ENCODE results near the gene ACSL1.
"Not testable (repeated sequence)": the region's sequence is repeated elsewhere in the genome, so short reads cannot be mapped to it uniquely, and the experiment has no call there.

Gene ACSL1

DNA sequence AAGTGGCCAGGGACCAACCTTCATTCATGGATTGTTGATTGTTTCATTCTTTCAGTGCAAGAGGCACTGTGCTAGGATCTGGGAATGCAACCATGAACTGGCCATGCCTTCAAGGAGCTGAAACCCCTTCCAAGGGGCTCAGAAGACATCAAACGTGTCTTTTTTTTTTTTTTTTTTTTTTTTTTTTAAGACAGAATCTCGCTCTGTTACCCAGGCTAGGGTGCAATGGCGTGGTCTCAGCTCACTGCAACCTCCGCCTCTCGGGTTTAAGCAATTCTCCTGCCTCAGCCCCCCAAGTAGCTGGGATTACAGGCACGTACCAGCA lies 13.3 kb upstream of the ACSL1 start:
- not testable (repeated sequence) for DNase-seq

DNA sequence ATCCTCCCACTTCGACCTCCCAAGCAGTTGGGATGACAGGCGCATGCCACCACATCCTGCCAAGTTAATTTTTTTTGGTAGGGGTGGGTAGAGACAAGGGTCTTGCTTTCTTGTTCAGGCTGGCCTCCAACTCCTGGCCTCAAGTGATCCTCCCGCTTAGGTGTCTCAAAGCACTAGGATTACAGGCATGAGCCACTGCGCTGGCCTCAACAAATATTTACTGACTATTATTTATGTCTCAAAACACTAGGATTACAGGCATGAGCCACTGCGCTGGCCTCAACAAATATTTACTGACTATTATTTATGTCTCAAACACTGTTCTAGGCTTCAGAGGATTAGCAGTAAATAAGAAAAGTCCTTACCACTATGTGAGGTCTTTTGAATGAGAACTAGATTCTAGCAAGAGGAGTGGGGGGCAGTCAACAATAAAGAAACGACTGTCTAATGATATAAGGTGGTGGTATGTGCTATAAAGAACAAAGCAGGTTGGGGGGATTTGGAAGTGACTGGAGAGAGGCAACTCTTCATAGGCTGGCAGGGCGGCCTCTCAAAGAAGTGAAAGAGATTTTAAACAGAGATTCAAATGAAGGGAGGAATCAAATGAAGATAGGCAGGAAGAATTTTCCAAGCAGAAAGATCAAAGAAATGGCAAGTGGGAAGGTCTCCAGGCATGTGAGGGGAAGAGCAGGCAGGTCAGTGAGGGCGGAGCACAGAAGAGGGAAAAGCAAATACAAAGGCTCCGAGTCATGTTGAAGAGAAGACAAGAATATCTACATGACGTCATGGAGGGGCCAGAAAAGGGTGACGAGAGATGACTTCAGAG lies 12.7 kb upstream of the ACSL1 start:
- DNase-seq: no peak

DNA sequence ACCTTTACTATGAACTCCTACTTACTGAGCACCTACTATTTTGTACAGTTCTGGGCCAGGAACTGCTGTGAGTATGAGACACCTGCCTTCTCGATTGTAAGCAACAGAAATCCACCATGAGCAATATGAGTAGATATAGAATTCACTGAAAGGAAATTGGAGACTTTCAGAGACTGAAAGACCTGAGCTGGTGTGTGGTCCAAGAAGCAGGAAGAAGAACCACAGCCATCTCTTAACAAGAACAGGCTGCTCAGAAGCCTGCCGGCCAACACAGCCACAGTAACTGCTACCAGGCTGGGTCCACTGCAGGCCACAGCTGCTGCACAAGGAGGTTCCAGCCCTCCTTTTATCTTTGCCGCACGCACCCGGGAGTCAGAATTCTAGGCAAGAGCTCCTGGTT lies 10.8 kb upstream of the ACSL1 start:
- no peak for DNase-seq

GRCh38 chr4:184833046-184833838 lies 7.5 kb upstream of the ACSL1 start:
- DNase-seq: no peak

GRCh38 chr4:184831153-184831552 lies 5.4 kb upstream of the ACSL1 start:
- no peak for DNase-seq

DNA sequence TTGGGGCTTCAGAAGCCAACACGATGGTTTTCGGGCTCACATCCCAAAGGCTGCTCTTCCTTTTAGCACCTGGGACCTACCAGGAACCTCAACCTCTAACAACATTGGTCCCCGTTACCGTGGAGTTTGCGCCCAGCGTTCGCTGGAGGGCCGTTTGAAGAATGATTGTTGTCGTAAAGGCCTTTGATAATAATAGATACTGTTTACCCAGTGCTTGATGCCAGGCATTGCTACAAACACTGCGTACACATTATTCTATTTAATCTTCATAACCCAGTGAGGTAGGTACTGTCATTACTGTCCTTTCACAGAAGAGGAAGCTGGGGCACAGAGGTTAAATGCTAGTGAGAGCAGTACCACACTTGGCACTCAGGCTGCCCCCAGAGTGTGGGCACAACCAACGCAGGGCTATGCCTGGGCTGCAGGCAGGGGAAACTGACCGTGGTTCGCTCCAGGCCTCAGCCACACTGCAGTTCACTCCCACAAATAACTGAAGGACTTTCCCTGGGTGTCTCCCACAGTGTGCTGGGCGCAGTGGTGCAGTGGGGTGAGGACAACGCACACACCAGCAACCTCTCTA lies 1.0 kb upstream of the ACSL1 start:
- no peak for DNase-seq

- peak; percentile 52 for DNase-seq
These were observed 450 bp downstream of the ACSL1 start for GRCh38 chr4:184825141-184825895.

GRCh38 chr4:184824776-184825084 lies 1.0 kb downstream of the ACSL1 start:
- no peak for DNase-seq

GRCh38 chr4:184824081-184824775 lies 1.5 kb downstream of the ACSL1 start:
- no peak for DNase-seq

DNA sequence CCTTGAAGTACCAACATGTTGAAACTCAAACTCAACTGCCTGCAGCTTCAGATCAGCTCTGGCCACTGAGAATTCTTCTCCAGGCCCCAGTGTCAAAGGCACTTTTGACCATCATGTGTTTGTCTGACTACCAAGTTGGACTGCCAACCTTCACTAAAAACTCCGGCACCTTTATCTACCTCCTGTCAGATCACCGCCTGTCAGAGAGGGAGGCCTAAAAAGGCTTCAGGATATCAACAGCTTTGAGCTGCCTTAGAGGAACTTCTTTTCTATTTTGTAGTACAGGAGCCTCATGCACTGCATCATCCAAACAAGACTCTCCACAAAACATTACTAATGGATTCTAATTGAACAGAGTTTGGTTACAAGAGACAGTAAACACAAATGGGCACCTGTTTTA lies 2.8 kb downstream of the ACSL1 start:
- DNase-seq: peak; percentile 54

DNA sequence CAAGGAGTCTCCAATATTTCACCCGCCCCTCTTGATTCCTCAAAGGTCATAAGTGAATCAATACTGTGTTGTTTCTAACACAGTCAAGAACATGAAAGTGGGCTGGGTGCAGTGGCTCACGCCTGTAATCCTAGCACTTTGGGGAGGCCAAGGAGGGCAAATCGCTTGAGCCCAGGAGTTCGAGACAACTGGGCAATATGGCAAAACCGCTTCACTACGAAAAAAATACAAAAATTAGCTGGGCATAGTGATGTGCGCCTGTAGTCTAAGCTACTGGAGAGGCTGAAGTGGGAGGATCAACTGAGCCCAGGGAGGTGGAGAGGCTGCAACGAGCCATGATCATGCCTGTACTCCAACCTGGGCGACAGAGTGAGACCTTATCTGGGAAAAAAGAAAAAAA lies 3.4 kb downstream of the ACSL1 start:
- DNase-seq: no peak

DNA sequence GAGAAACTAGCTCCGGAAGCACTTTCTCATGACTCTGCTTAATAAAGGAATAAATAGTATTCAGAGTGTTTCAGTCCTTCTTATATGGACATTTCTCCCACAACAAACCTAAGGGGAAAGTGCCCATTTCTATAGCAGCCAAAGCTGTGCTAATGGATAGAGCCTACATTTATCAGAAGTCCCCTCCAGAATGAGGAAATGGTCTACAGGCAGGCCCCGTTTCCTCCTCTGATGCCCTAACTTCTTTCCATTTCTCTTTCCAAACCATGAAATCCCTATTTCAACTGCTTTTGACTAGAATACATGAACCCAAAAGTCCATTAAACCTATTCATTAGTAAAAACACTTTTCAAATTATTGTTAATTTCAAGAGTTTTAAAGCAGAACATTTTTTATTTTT lies 4.5 kb downstream of the ACSL1 start:
- peak; percentile 27 for DNase-seq

GRCh38 chr4:184819786-184820185 lies 6.0 kb downstream of the ACSL1 start:
- DNase-seq: no peak

DNA sequence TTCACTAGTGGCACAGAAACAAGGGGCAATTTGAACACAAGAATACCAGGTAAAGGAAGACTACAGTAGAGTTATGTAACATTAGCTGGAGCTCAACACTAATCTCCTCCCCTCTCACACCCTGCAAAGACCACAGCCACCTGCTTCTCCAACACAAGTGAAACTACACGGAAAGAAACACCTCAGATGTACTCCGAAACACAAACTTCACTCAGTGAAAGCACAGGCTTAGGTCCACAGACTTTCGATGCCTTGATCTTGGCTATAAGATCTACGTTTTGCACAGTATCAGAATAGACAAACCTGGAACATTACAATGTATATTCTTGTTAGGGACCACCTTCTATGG lies 7.6 kb downstream of the ACSL1 start:
- no peak for DNase-seq

- DNase-seq: no peak
These were observed 8.1 kb downstream of the ACSL1 start for GRCh38 chr4:184817494-184818215.

DNA sequence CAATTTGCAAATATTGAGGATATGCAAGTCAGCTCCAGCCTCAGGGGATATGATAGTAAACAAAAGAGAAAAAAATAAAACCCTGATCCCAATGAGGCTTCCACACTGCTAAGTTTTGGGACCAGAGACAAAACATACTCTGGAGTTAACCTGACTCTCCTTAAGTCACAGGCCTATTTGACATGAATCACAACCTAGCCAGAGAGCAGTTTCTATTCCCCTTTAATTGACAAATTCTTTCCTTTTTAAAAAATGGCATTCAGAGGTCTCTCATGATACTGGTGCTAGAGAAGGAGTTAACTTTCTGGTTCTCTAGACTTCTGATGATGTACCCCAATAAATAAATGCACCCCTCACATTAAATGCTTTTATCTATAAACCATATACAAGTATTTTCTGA lies 8.8 kb downstream of the ACSL1 start:
- no peak for DNase-seq

GRCh38 chr4:184815046-184815877 lies 10.5 kb downstream of the ACSL1 start:
- DNase-seq: peak; percentile 79

DNA sequence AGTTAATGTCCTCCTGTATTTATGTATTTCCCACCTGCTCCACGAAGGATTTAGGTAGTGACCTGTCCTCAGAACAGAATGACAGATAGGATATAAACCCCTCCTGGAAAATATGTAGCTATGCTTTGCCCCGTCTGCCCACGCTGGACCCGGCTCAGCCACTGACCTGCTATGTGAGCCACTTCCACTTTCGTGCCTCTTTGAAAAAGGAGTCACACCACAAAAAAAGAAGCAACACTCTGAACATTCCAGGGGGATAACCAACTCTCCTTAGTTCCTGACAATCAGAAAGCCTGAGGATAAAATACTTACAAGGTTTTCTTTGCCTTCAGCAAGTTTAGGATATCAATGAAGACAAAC lies 11.1 kb downstream of the ACSL1 start:
- DNase-seq: no peak

- peak; percentile 68 for DNase-seq
These were observed 13.1 kb downstream of the ACSL1 start for GRCh38 chr4:184812651-184813181.

DNA sequence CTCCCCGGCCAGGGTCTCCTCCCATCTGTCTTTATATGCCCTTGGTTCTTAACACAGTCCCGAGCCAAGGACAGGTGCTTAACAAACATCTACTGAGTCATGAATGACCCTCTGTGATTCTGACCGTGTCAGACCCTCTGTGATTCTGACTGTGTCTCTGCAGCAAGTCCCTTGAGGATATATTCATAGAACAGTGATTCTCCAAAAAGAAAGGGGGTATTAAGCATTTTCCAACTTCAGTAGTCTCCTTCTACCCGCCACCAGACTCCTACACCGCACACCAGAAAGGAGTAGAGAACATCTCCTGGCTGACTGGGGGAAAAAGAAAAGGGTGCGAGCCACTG lies 13.6 kb downstream of the ACSL1 start:
- DNase-seq: no peak

DNA sequence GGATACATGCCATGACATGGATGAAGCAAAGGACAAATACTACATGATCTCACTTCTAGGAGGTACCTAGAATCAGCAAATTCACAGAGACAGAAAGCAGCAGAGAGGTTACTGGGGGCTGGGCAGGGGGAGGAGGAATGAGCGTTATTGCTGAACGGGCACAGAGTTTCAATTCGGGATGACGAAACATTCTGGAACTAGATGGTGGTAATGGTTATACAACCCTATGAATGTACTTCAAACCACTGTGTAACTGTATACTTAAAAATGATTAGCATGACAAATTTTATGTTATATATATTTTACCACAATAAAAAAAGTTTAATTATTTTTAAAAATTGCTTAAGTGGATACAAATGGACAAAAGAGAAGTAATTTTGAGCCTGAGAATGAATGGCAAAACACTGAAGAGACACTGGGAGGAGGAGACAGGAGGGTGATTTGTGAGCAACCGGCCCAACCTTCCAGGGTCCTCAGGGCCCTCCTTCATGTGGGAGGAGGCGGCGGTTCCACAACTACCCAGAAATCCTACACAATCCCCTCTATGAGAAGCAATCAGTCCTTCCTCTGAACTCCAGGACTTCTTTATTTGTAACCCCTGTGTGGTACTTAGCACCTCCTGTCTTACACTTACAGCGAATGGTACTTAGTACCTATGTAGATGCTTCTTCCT lies 14.1 kb downstream of the ACSL1 start:
- DNase-seq: peak; percentile 82
